HS-27A (cell line): Measurements from ENCODE around the gene WDFY1.
A peak's percentile ranks its signal among the peaks of the same experiment; 100 is the strongest.
"Not testable (repeated sequence)": the region's sequence is repeated elsewhere in the genome, so short reads cannot be mapped to it uniquely, and the experiment has no call there.

ENCODE experiments used
- DNase-seq: peaks from one replicate; pipeline ENCODE4 v3.0.0-alpha.2; 2012; ENCODE audit warnings: low read depth, missing footprints

The WDFY1 gene

DNA sequence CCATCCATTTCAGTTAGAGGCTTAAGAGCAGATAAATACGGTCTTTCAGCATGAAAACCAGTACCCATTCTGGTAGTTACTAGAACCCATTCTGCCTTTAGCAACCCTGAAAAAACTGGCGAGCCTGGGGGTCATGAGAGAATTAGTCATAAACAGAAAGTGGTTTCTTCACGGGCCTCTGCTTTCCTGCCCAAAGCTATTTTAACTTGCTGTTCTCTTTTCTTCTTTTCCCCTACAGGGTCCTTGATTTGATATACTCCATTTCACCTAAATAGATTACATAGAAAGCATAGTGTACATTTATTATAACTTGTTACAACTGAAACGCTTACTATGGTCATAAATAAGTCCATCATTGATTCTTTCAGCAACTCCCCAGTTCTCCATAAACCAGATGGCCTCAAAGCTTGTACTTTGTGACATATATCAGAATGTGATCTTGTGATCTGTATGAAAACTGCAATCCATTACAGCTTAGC lies 48.3 kb downstream of the WDFY1 start:
- no peak for DNase-seq

- no peak for DNase-seq
Measured at GRCh38 chr2:223894968-223895367, 50.2 kb downstream of the WDFY1 start.

DNA sequence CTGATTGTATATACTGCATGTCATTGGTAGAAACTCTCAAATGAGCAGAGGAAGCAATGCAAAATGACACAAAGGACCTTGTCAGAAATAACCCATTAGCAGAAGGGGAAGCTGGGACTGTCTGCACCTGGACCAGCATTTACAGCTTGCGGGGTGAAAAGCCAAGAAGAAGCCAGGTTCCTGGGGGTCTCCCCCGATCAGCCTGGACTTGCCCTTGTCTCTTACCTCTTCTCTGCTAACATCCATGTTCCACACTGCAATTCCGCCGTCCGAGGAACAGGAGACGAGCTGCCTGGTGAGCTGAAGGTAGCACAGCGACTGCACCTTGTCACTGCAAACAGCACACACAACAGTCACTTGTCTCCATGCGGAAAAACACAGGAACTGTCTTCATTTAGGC lies 51.1 kb downstream of the WDFY1 start:
- no peak for DNase-seq

DNA sequence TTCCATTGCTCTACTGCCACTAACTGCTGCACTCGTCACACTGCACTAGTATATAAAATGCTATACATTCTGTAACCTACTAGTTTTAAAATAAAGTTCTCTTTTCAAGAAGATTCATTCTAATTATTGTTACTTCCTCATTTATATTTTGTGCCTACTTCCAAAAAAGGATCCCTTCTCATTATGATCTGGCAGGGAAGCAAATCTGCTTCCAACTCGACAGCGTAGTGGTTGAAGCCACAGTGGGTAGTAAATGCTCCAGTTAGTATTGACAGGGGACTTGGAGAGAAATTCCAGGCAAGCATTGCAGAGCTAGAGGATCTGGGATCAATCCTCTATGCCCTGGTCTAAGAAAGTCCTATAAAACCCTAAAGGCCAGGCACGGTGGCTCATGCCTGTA lies 54.4 kb downstream of the WDFY1 start:
- DNase-seq, result no peak

GRCh38 chr2:223889229-223889628 lies 55.9 kb downstream of the WDFY1 start:
- no peak for DNase-seq

- no peak for DNase-seq
Measured at GRCh38 chr2:223888251-223888650, 56.9 kb downstream of the WDFY1 start.

- DNase-seq, result no peak
Measured at GRCh38 chr2:223887127-223887526, 58.0 kb downstream of the WDFY1 start.

DNA sequence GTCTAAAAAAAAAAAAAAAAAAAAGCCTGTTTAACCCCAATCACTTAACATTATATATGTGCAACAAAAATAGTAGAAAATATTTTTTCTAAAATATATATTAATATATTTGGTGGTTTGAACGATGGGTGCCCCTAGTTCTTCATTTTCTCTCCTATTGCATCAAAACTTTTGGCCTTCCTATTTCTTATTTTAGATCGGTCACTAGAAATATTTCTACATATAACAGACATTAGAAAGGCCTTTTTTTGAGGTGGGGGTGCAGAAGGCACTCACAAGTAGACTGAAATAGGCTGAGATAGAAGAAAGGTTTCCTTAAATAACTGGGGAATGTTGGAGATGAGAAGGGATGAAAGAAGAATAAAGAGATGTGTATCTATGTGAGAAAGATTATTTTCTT lies 58.4 kb downstream of the WDFY1 start:
- no peak for DNase-seq

- no peak for DNase-seq
Measured at GRCh38 chr2:223884399-223884798, 60.7 kb downstream of the WDFY1 start.

DNA sequence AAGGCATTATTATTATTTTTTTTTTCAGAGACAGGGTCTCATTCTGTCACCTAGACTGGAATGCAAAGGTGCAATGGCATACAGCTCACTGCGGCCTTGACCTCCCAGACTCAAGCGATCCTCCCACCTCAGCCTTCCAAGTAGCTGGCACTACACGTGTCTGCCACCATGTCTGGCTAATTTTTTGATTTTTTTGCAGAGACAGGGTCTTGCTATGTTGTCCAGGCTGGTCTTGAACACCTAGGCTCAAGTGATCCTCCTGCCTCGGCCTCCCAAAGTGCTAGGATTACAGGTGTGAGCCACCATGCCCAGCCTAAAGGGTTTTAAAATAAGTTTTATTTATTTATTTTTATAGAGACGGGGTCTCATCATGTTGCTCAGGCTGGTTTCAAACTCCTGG lies 62.4 kb downstream of the WDFY1 start:
- DNase-seq, result no peak

GRCh38 chr2:223880796-223881195 lies 64.3 kb downstream of the WDFY1 start:
- DNase-seq, result no peak

- DNase-seq, result no peak
Measured at GRCh38 chr2:223877721-223878410, 67.3 kb downstream of the WDFY1 start.

- DNase-seq, result no peak
Measured at GRCh38 chr2:223873672-223874071, 71.5 kb downstream of the WDFY1 start.

DNA sequence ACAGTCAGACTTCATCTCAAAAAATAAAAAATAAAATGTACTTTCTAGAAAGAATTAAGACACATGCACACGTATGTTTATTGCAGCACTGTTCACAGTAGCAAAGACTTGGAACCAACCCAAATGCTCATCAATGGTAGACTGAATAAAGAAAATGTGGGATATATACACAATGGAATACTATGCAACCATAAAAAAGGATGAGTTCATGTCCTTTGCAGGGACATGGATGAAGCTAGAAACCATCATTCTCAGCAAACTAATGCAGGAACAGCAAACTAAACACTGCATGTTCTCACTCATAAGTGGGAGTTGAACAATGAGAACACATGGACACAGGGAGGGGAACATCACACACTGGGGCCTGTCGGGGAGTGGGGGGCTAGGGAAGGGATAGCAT lies 72.4 kb downstream of the WDFY1 start:
- DNase-seq, result not testable (repeated sequence)

DNA sequence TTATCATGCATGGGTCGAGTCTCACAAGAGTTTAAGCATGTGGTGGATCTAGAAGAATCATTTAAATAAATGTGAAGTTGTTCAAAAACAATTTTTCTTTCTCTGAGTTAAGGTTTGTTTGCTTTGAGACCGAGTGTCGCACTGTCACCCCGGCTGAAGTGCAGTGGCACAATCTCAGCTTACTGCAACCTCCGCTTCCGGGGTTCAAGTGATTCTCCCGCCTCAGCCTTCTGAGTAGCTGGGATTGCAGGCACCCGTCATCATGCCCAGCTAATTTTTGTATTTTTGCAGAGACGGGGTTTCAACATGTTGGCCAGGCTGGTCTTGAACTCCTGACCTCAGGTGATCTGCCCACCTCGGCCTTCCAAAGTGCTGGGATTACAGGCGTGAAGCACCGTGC lies 73.5 kb downstream of the WDFY1 start:
- not testable (repeated sequence) for DNase-seq

DNA sequence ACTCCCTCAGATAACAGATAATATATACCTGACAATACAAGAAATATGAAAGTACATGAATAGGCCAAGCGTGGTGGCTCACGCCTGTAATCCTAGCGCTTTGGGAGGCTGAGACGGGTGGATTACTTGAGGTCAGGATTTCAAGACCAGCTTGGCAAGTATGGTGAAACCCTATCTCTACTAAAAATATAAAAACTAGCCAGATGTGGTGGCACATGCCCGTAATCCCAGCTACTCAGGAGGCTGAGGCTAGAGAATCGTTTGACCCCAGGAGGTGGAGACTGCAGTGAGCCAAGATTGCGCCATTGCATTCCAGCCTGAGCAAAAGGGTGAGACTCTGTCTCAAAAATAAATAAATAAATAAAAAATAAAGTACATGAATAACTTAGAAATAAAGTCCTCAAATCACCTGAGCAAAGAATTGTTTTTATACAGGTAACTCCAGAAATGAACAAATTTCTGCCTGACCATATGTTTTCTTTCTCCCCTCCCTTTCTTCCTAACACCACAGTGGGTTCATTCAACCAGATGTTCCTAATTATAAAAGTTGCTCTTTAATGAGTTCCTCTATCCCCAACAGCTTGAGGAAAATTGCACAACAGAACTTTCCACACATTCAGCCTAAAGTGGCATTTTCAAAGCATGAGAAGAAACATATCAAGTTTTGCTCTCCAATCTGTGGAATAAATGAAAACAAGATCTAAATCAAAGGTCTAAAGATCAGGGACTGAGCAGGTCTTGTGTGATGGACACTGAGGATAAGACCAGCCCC lies 74.1 kb downstream of the WDFY1 start:
- DNase-seq, result no peak

DNA sequence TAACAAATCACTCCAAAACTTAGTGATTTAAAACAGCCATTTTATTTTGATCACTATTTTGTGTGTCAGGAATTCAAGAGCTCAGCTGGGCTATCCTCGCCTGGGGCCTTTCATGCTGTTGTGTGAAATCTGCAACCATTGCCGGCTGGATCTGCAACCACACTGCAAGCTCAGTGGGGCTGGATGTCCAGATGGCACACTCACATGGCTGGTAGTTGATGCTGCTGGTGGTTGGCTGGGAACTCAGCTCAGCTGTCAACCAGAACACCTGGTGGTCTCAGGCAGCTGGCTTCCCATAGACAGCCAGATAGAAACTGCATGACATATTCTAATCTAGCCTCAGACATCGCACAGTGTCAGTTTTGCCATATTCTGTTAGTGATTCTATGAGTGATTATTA lies 77.1 kb downstream of the WDFY1 start:
- no peak for DNase-seq

GRCh38 chr2:223865907-223866508 lies 79.1 kb downstream of the WDFY1 start:
- DNase-seq, result no peak

DNA sequence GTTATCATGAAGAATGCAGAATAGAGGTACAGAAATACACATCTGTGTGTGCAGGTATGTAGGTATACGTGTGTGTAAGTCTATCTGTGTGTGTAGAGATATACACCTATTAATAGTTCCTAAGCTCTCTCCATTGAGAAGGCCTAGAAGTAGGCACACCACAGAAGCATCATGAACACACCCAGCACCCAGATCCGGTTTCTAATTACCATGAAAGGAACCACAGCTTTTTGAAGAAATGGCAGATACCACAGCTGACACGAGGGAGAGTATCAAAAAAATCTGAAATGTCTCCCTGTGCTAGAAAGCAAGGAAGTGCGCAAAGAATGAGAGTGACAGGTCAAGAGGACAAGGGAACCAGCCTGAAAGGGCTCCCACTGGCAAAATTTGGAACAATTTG lies 80.0 kb downstream of the WDFY1 start:
- DNase-seq, result no peak

DNA sequence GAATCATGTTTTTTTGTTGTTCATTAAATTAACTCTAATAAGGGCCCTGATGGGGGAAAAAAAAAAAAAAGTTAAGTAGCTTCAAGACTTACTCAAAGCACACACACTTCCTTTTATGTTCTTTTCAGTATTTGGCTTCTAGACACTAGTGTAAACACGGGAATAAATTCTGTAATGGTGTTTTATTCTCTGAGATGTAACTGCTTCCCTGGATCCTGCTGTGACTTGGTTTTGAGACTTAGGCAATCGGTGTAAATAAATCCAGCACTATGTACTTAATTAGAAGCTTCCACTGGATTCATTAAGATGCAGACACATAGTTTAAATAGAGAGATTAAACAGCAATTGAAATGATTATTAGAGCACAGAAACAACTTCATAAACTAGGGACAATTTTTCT lies 81.6 kb downstream of the WDFY1 start:
- DNase-seq, result no peak

DNA sequence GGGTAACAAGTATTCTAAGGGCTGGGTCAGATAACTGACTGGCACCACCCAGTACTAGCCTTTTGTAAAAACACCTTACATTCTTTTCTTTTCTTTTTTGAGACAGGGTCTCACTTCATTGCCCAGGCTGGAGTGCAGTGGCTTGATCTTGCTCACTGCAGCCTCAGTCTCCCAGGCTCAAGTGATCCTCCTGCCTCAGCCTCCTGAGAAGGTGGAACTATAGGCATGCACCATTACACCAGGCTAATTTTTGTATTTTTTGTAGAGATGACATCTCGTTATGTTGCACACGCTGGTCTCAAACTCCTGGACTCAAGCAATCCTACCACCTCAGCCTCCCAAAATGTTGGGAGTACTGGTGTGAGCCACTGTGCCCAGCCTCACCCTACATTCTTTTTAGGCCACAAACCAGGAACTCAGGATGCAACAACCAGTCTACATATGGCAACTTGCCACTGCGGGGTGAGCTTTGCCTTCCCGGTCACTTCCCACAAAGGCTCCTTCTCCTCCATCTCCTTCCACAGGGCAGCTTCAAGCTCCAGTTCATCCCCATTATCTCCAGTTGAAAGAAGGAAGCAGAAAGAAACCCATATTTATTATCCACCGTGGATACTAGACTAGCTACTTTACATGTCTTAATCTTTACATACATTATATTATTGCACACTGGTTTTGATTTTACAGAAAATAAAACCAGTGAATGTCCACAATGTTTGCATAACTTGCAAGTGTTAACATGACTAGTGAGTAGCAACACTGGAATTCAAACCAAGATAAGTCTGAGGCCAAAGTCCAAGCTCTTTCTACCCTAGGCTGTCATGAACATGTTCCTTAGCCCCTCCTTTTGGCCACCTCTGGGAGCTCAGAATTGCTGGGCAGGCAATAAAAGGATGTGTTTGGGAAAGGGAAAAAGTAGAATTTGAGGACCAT lies 84.1 kb downstream of the WDFY1 start:
- DNase-seq, result peak; percentile 83

- DNase-seq, result no peak
Measured at GRCh38 chr2:223859070-223859469, 86.1 kb downstream of the WDFY1 start.
